Skin epidermis (tissue), 12 donors: ENCODE data around the gene STK24.
"Not testable (repeated sequence)": the region's sequence is repeated elsewhere in the genome, so short reads cannot be mapped to it uniquely, and the experiment has no call there.

Experiments used
- H3K27ac ChIP-seq, 21 experiments: fragments of 200-600 bp; sonication (generic) in 11 of 21; one replicate each; pipeline ENCODE4 v1.5.0; 2020; ENCODE audit warnings: mild to moderate bottlenecking in 3 of 21, inconsistent platforms in 2 of 21, moderate library complexity in 2 of 21
- H3K4me3 ChIP-seq, 7 experiments: fragments of 200-600 bp; sonication (generic) in 2 of 7; one replicate each; pipeline ENCODE4 v1.5.0; 2020; ENCODE audit warnings: inconsistent platforms in 2 of 7, mild to moderate bottlenecking in 2 of 7, moderate library complexity in 1 of 7

The STK24 gene

DNA sequence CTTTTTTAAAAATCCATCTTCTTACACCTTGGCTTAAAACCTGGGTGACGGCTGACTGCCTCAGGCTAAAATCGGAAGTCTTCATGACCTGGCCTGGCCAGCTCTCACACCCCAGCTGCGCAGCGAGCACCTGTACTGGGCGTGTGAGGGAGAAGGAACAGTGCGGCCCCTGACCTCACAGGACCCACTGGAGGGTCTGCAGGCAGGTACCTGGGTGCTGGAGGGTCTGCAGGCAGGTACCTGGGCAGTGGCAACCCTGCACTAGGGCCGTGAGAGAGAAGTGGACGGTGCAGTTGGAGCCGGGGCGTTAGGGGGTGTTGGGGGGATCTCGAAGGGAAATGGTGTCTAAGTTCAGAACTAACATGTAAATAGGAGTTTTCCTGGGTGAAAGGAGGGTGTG, 144.3 kb downstream of the STK24 start:
- Histone ChIP-seq H3K4me3 (no peak overlapping the region), H3K27ac (no peak overlapping the region)

- Histone ChIP-seq H3K27ac (no peak overlapping the region), H3K4me3 (no peak overlapping the region)
Observed at GRCh38 chr13:98429977-98430736, 146.8 kb downstream of the STK24 start.

GRCh38 chr13:98429531-98429930, 147.4 kb downstream of the STK24 start:
- no peak overlapping the region for H3K4me3 ChIP-seq
- H3K27ac ChIP-seq, result no peak overlapping the region

DNA sequence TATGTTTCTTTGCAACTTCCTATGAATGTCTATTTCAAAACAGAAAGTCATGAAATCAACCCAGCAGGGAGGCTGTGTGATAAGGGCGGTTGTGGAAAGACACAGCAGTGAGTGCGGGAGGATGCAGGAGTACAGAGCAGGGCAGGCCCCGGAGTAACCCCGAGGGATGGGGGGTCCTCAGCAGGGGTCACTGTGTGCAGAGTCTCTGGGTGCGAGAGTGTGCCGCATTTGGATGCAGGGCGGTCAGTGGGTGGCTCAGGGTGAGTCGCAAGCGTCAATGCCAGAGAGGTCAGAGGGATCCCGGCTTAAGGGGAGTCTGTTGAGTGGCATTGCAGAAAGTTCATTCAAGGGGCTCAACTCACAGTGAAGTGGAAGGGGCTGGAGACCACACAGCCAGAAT, 147.8 kb downstream of the STK24 start:
- Histone ChIP-seq H3K27ac (no peak overlapping the region), H3K4me3 (no peak overlapping the region)

- Histone ChIP-seq H3K27ac (no peak overlapping the region), H3K4me3 (no peak overlapping the region)
Observed at GRCh38 chr13:98428256-98428966, 148.5 kb downstream of the STK24 start.

DNA sequence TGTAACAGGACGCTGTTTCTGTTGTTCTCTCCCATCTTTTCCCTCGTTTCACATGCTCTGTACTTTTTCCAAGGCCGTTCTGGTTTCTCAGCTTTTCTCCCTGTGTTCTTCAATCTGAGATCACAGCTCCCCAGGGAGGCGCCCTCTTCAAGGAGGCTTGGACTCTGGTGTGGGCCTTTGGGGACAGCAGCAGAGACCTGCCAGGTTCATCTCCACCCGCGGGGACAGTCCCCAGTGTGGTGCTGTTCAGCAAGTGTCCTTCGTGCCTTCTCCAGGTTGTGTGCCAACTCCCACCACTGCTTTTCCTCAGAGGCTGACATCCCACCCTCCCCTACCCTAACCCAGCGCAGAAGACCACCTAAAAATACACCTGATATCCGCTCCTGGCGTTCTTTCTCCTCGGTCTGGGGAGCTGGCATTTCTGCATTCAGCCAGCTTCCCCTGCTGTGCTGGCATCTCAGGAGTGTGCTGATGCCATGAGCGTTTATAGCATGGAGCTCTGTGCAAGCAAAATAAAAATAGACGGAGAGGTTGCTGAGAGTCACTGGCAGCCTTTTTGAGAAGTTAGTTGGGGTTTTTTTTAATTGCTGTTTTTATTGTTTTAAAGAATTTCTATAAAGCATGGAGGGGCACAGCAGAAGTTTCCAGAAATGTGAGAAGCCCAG, 149.4 kb downstream of the STK24 start:
- no peak overlapping the region for H3K27ac ChIP-seq

GRCh38 chr13:98423417-98423816, 153.5 kb downstream of the STK24 start:
- no peak overlapping the region for H3K4me3 ChIP-seq

More for the DNA sequence above, 149.4 kb downstream of the STK24 start:
- H3K4me3 ChIP-seq, result no peak overlapping the region

GRCh38 chr13:98422046-98422445, 154.9 kb downstream of the STK24 start:
- Histone ChIP-seq H3K27ac (no peak overlapping the region), H3K4me3 (no peak overlapping the region)

More at GRCh38 chr13:98423417-98423816, 153.5 kb downstream of the STK24 start:
- no peak overlapping the region for H3K27ac ChIP-seq

GRCh38 chr13:98420554-98421175, 156.2 kb downstream of the STK24 start:
- Histone ChIP-seq H3K4me3 (no peak overlapping the region), H3K27ac (no peak overlapping the region)

DNA sequence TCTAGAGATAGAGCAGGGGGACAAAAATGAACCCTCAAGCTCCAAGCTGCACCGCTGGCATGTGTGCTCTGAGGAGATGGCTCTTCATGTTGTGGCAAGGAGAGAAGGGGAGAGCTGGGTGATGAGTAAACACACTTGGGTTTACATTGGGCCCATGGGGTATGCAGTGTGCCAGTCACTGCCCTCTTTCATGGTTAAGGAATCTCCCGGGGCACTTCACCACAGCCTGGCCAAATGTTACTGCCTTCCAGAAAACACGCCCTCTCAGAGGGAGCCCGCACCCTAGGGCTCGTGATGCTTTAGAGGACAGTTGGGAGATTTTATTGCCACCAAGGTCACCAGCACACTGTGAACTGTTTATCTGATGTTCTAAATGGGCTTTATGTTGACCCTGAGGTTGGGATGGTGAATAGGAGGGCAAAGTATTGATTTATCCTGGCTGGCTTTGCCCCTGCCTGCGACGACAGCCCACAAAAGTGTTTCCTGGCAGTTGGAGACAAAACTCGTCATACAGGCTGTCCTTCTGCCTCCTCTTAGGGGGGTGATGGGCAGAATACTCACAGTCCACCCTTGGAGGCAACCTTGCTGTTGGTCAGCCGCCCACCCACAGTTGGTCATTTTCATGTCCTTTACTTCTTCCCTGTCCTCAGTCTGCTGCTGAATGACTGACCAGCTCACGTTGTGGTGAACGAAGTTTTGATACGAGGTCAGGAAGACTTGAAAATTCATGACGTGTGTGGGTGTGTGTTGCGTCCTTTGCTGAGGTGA, 156.9 kb downstream of the STK24 start:
- Histone ChIP-seq H3K27ac (no peak overlapping the region), H3K4me3 (no peak overlapping the region)

DNA sequence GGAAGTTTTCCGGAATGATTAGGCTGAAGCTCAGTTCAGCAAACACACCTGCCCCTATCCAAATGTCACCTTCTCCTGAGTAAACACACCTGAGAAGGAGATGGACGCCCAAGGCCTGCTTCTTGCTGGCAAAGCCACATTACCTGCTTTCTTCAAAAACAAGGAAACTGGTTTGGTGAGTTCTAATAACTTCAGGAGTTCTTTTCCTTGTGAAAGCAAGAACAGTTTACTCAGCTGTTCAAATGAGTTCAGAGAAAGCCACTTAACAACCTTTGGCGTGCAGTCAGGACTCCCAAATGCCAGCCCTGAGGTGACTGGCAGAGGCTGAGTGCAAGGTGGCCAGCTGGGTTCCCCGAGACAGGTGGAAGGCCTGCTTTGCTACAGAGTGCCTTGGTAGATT, 160.5 kb downstream of the STK24 start:
- no peak overlapping the region for H3K27ac ChIP-seq
- H3K4me3 ChIP-seq, result no peak overlapping the region

DNA sequence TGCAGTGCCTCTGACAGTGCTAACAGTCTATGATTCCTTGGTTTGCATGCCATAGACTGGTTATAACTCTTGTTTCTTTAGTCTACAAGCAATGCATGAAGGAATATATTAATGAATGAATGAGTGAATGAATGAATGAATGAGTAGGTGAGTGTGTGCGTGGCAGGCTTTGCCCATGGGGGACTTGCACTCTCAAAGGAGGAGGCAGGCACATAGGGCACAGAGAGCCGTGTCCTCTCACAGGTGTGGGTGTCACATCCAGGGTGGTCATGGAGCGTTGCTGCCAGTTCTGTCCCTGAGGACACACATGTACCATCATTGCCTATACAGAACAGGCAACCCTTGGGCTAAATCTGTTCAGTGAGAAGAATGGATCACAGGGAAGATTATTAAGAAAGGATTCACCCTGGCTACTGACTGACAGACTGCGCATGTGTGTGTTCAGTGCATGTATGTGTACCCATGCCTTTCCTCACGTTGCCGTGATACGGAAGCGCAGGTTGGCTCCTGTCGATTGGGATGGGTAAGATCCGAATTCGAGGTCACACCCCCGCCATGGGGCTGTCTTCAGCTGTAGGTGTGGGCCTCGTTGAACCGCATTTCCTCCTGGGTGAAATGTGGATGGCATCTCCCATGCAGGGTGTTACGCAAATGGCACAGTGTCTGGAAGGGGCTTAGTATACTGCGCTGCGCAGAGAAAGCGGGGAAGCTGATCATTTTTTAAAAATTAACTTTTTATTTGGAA, 161.4 kb downstream of the STK24 start:
- Histone ChIP-seq H3K27ac (no peak overlapping the region), H3K4me3 (no peak overlapping the region)

DNA sequence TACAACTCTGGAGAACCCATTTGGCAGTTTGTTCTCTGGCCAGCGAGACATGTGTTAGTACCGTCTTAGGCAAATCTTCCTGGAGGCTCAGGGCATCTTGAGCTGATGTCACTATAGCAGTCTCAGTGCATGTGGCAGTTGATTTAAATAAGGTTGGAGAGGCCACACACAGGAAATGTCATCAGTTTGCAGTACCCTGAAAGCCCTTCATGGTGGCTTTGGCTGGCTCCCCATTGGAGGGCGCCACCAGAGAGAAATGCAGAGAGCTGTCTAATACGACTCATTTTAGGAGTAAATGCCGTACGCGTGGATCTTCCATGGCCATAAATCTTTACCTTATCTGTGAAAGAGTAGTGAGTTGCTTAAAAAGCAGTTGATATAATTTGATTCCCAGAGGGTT, 163.1 kb downstream of the STK24 start:
- no peak overlapping the region for H3K27ac ChIP-seq
- no peak overlapping the region for H3K4me3 ChIP-seq

- H3K4me3 ChIP-seq, H3K27ac ChIP-seq: not testable (repeated sequence)
Observed at GRCh38 chr13:98413278-98413677, 163.6 kb downstream of the STK24 start.

GRCh38 chr13:98411617-98412265, 165.2 kb downstream of the STK24 start:
- H3K27ac ChIP-seq, result peak overlapping the region in 6 of 21 experiments; percentile 15 to 64 (median 32)
- no peak overlapping the region for H3K4me3 ChIP-seq

DNA sequence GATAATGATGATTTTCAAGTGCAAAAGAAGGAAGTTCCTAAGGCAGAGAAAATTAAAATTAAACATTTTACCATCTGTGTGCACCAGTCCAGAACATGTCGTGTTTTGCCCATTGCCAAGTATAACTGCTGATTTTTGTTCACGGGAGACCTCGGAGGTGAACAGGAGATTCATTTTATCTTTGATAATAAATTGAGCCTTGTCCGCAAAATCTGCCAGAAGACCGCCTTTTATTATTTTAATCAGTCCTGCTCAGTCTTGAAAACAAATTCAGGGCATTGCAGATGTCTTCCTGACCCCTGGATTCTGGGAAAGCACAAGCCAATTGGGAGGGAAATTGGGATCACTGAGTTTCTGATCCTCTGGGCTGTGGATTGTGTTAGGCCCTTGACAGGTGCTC, 165.9 kb downstream of the STK24 start:
- Histone ChIP-seq H3K27ac (peak overlapping the region in 2 of 21 experiments; percentile 15 to 21), H3K4me3 (no peak overlapping the region)

GRCh38 chr13:98410612-98411011, 166.3 kb downstream of the STK24 start:
- Histone ChIP-seq H3K4me3 (no peak overlapping the region), H3K27ac (no peak overlapping the region)

- Histone ChIP-seq H3K4me3 (no peak overlapping the region), H3K27ac (no peak overlapping the region)
Observed at GRCh38 chr13:98409281-98409680, 167.6 kb downstream of the STK24 start.
